HL-60 (cell line): ENCODE measurements around the gene SLC38A9.
"Not testable (repeated sequence)": the region's sequence is repeated elsewhere in the genome, so short reads cannot be mapped to it uniquely, and the experiment has no call there.

Source experiments
- DNase-seq, 2 experiments: peaks; one replicate each; pipeline ENCODE4 v3.0.0-alpha.2; 2010 to 2020; ENCODE audit warnings: low read depth in 1 of 2, low spot score in 1 of 2
- H3K27ac ChIP-seq: fragments of 250-450 bp; sonication (Bioruptor Pico); replicated peaks from 2 replicates; pipeline ENCODE4 v1.5.1; 2020; ENCODE audit warnings: mild to moderate bottlenecking, moderate library complexity
- H3K27me3 ChIP-seq: fragments of 250-450 bp; sonication (Bioruptor Pico); 2 replicates; pipeline ENCODE4 v1.5.1; 2021; ENCODE audit warnings: mild to moderate bottlenecking, moderate library complexity; ENCODE audit not compliant: insufficient read depth, poor library complexity, severe bottlenecking
- H3K4me3 ChIP-seq: replicated peaks from 2 replicates; pipeline ENCODE4 v1.5.1; 2011; ENCODE audit warnings: mild to moderate bottlenecking, control low read depth, low read length; ENCODE audit not compliant: insufficient read depth
- GABPA ChIP-seq: IDR thresholded peaks from 2 replicates; pipeline ENCODE4 v1.6.1; 2012; ENCODE audit warnings: low read depth
- POLR2AphosphoS5 ChIP-seq: IDR thresholded peaks from 2 replicates; pipeline ENCODE4 v1.6.1; 2012; ENCODE audit warnings: low read depth
- SPI1 ChIP-seq: IDR thresholded peaks from 2 replicates; pipeline ENCODE4 v1.6.1; 2012; ENCODE audit warnings: low read depth, mild to moderate bottlenecking, borderline replicate concordance
- TF ChIP-seq, protein P1 (sequence below): IDR thresholded peaks from one replicate; pipeline ENCODE4 v1.5.1; 2011; ENCODE audit warnings: low read length, control low read depth, inconsistent platforms; ENCODE audit not compliant: insufficient read depth
- TF ChIP-seq, protein P2 (sequence below): IDR thresholded peaks from 2 replicates; pipeline ENCODE4 v1.6.1; 2012; ENCODE audit warnings: low read depth; ENCODE audit not compliant: insufficient replicate concordance

The SLC38A9 gene

DNA sequence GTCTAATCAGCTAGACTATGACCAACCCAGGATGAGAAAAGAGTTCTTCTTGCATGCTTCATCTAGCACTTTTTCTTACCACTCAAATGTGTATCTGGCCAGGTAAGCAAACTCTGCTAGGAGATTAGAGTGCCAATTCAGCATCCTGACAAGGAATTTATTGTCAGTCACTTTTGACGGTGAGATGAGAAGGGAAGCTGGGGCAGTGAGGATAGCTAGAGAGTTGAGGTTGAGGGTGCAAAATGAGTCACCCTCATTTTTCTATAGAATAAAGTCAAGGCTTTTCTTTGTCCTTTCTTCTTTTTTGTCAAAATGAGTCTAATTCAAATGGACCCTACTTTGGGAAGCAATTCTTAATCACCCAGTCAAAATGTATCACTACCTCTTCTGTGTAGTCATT is 102.7 kb downstream of the SLC38A9 start:
- H3K4me3 ChIP-seq: no peak overlapping the region
- H3K27ac ChIP-seq: no peak overlapping the region
- no peak for DNase-seq
- TF ChIP-seq SPI1: no peak
- TF ChIP-seq, protein P1, sequence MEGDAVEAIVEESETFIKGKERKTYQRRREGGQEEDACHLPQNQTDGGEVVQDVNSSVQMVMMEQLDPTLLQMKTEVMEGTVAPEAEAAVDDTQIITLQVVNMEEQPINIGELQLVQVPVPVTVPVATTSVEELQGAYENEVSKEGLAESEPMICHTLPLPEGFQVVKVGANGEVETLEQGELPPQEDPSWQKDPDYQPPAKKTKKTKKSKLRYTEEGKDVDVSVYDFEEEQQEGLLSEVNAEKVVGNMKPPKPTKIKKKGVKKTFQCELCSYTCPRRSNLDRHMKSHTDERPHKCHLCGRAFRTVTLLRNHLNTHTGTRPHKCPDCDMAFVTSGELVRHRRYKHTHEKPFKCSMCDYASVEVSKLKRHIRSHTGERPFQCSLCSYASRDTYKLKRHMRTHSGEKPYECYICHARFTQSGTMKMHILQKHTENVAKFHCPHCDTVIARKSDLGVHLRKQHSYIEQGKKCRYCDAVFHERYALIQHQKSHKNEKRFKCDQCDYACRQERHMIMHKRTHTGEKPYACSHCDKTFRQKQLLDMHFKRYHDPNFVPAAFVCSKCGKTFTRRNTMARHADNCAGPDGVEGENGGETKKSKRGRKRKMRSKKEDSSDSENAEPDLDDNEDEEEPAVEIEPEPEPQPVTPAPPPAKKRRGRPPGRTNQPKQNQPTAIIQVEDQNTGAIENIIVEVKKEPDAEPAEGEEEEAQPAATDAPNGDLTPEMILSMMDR: no peak
- TF ChIP-seq GABPA: no peak
- no peak for TF ChIP-seq POLR2AphosphoS5
- TF ChIP-seq, protein P2, sequence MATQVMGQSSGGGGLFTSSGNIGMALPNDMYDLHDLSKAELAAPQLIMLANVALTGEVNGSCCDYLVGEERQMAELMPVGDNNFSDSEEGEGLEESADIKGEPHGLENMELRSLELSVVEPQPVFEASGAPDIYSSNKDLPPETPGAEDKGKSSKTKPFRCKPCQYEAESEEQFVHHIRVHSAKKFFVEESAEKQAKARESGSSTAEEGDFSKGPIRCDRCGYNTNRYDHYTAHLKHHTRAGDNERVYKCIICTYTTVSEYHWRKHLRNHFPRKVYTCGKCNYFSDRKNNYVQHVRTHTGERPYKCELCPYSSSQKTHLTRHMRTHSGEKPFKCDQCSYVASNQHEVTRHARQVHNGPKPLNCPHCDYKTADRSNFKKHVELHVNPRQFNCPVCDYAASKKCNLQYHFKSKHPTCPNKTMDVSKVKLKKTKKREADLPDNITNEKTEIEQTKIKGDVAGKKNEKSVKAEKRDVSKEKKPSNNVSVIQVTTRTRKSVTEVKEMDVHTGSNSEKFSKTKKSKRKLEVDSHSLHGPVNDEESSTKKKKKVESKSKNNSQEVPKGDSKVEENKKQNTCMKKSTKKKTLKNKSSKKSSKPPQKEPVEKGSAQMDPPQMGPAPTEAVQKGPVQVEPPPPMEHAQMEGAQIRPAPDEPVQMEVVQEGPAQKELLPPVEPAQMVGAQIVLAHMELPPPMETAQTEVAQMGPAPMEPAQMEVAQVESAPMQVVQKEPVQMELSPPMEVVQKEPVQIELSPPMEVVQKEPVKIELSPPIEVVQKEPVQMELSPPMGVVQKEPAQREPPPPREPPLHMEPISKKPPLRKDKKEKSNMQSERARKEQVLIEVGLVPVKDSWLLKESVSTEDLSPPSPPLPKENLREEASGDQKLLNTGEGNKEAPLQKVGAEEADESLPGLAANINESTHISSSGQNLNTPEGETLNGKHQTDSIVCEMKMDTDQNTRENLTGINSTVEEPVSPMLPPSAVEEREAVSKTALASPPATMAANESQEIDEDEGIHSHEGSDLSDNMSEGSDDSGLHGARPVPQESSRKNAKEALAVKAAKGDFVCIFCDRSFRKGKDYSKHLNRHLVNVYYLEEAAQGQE: no peak
- no peaks in the 10 kb centered on the region for H3K27me3 ChIP-seq

- no peaks in the 10 kb centered on the region for H3K27me3 ChIP-seq
- no peak for TF ChIP-seq POLR2AphosphoS5
- TF ChIP-seq, protein P1: no peak
- no peak for TF ChIP-seq SPI1
- no peak for TF ChIP-seq GABPA
- TF ChIP-seq, protein P2: no peak
- no peak overlapping the region for H3K27ac ChIP-seq
- no peak overlapping the region for H3K4me3 ChIP-seq
- DNase-seq: no peak
Measured at GRCh38 chr5:55608595-55609349, 103.4 kb downstream of the SLC38A9 start.

GRCh38 chr5:55607309-55607708 is 104.8 kb downstream of the SLC38A9 start:
- H3K27me3 ChIP-seq, H3K27ac ChIP-seq, H3K4me3 ChIP-seq, DNase-seq: not testable (repeated sequence)

- H3K27ac ChIP-seq: no peak overlapping the region
- no peak overlapping the region for H3K4me3 ChIP-seq
- no peaks in the 10 kb centered on the region for H3K27me3 ChIP-seq
- TF ChIP-seq SPI1 (no peak), GABPA (no peak), POLR2AphosphoS5 (no peak)
- TF ChIP-seq, protein P1: no peak
- TF ChIP-seq, protein P2: no peak
- no peak for DNase-seq
Measured at GRCh38 chr5:55604611-55605067, 107.5 kb downstream of the SLC38A9 start.
